IMR-90 (cell line): ENCODE data around the gene AGFG1.
"Not testable (repeated sequence)": the region's sequence is repeated elsewhere in the genome, so short reads cannot be mapped to it uniquely, and the experiment has no call there.

Source experiments
- BHLHE40 ChIP-seq: fragments of 150-350 bp; IDR thresholded peaks from 2 replicates; pipeline ENCODE4 v1.6.1; 2016; ENCODE audit warnings: mild to moderate bottlenecking, low read depth, low read length
- CHD1 ChIP-seq: IDR thresholded peaks from 2 replicates; pipeline ENCODE4 v1.6.1; 2012; ENCODE audit warnings: low read depth, low read length, improper control_type of control experiment
- CTCF ChIP-seq: conservative IDR thresholded peaks from 2 replicates; pipeline ENCODE4 v1.5.1; 2012; ENCODE audit warnings: mild to moderate bottlenecking, low read depth, low read length, improper control_type of control experiment
- MAFK ChIP-seq: IDR thresholded peaks from 2 replicates; pipeline ENCODE4 v1.6.1; 2012; ENCODE audit warnings: low read depth, low read length, improper control_type of control experiment
- MAZ ChIP-seq: IDR thresholded peaks from 2 replicates; pipeline ENCODE4 v1.6.1; 2012; ENCODE audit warnings: low read depth, mild to moderate bottlenecking, low read length, improper control_type of control experiment, moderate library complexity, borderline replicate concordance
- POLR2A ChIP-seq: IDR thresholded peaks from 2 replicates; pipeline ENCODE4 v1.6.1; 2012; ENCODE audit warnings: mild to moderate bottlenecking, low read depth, low read length
- RAD21 ChIP-seq: IDR thresholded peaks from 2 replicates; pipeline ENCODE4 v1.6.1; 2012; ENCODE audit warnings: low read length, improper control_type of control experiment
- USF2 ChIP-seq: fragments of 150-350 bp; IDR thresholded peaks from 2 replicates; pipeline ENCODE4 v1.6.1; 2017; ENCODE audit warnings: mild to moderate bottlenecking, antibody characterized with exemption, low read length, low read depth

- TF ChIP-seq CTCF, USF2, RAD21, CHD1, MAFK, MAZ, POLR2A, BHLHE40: not testable (repeated sequence)
These were observed 49.2 kb downstream of the AGFG1 start for GRCh38 chr2:227521178-227521577.
